Measurements from ENCODE around the gene FNDC7. TPM values are rescaled to one million over a fixed set of nuclear protein-coding genes. Genes with fewer than 3 reads are reported as not detected.
"Not testable (repeated sequence)": the region's sequence is repeated elsewhere in the genome, so short reads cannot be mapped to it uniquely, and the experiment has no call there.

FNDC7 gene
- total RNA-seq, 1 donor from 2014 or later = not detected

- no peak for DNase-seq (ENCODE audit: low read depth, low spot score)
- H3K36me3 Mint-ChIP-seq (ENCODE audit: low read depth) = peaks cover 8% of the 10 kb centered on the region
- H3K4me3 Mint-ChIP-seq = no peak overlapping the region
- H3K9me3 Mint-ChIP-seq = no peaks in the 10 kb centered on the region
- TF ChIP-seq CTCF (conservative IDR thresholded peaks at IDR 0.05) = no peak
- peaks cover 5% of the 10 kb centered on the region for H3K4me1 Mint-ChIP-seq
- H3K27me3 Mint-ChIP-seq (ENCODE audit: low read depth) = no peaks in the 10 kb centered on the region
- H3K27ac Mint-ChIP-seq (ENCODE audit: unreplicated experiment) = no peak overlapping the region
These were observed 54.4 kb downstream of the FNDC7 start for GRCh38 chr1:108767115-108767514.

DNA sequence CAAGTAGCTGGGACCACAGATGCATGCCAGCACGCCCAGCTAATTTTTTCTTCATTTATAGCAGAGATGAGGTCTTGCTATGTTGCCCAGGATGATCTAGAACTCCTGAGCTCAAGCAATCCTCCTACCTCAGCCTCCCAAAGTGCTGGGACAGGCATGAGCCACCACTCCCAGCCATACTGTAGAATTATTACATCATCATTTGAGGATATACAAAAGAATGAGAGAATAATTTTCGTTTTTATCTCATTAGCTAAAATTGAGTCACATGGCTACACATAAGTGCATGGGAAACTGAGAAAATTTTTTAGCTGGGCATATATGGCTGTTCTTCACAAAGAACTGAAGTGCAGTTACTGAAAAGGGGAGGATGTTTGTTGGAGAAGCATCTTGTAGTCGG lies 55.0 kb downstream of the FNDC7 start:
- Mint-ChIP-seq H3K27ac (ENCODE audit: unreplicated experiment) (no peak overlapping the region), H3K9me3 (no peaks in the 10 kb centered on the region), H3K4me3 (no peak overlapping the region), H3K4me1 (peaks cover 5% of the 10 kb centered on the region), H3K36me3 (ENCODE audit: low read depth) (peaks cover 6% of the 10 kb centered on the region), H3K27me3 (ENCODE audit: low read depth) (no peaks in the 10 kb centered on the region)
- no peak for TF ChIP-seq CTCF (conservative IDR thresholded peaks at IDR 0.05)
- DNase-seq (ENCODE audit: low read depth, low spot score) = no peak

DNA sequence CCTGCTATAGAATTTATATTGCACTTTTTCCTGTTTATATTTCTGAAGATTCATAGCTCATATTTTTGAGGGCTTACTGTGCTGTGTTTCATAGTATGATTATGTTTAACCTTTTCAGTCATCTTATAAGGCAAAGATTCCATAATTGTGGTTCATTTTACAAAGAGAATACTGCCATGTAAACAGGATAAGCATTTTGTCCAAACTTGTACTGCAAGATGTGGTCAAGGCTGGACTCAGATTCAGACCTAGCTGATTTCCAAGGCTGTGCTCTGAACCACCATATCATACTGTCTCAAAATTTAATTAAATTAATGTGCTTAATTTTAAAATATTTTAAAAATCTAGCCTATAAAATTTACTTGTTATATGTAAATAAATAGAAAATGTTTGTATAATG lies 65.1 kb downstream of the FNDC7 start:
- H3K27ac Mint-ChIP-seq (ENCODE audit: unreplicated experiment) = no peak overlapping the region
- H3K4me3 Mint-ChIP-seq = no peak overlapping the region
- H3K27me3 Mint-ChIP-seq (ENCODE audit: low read depth) = no peaks in the 10 kb centered on the region
- no peak for DNase-seq (ENCODE audit: low read depth, low spot score)
- no peaks in the 10 kb centered on the region for H3K4me1 Mint-ChIP-seq
- TF ChIP-seq CTCF (conservative IDR thresholded peaks at IDR 0.05) = no peak
- peaks cover 16% of the 10 kb centered on the region for H3K36me3 Mint-ChIP-seq (ENCODE audit: low read depth)
- H3K9me3 Mint-ChIP-seq = no peaks in the 10 kb centered on the region

GRCh38 chr1:108779455-108779854 lies 66.7 kb downstream of the FNDC7 start:
- no peak for DNase-seq (ENCODE audit: low read depth, low spot score)
- no peaks in the 10 kb centered on the region for H3K27me3 Mint-ChIP-seq (ENCODE audit: low read depth)
- no peak for TF ChIP-seq CTCF (conservative IDR thresholded peaks at IDR 0.05)
- peaks cover 6% of the 10 kb centered on the region for H3K9me3 Mint-ChIP-seq
- no peaks in the 10 kb centered on the region for H3K4me1 Mint-ChIP-seq
- H3K27ac Mint-ChIP-seq (ENCODE audit: unreplicated experiment) = no peak overlapping the region
- H3K36me3 Mint-ChIP-seq (ENCODE audit: low read depth) = peaks cover 25% of the 10 kb centered on the region
- H3K4me3 Mint-ChIP-seq = no peak overlapping the region

- no peak overlapping the region for H3K4me3 Mint-ChIP-seq
- no peaks in the 10 kb centered on the region for H3K27me3 Mint-ChIP-seq (ENCODE audit: low read depth)
- no peak overlapping the region for H3K27ac Mint-ChIP-seq (ENCODE audit: unreplicated experiment)
- no peaks in the 10 kb centered on the region for H3K4me1 Mint-ChIP-seq
- no peak for TF ChIP-seq CTCF (conservative IDR thresholded peaks at IDR 0.05)
- no peak for DNase-seq (ENCODE audit: low read depth, low spot score)
- H3K36me3 Mint-ChIP-seq (ENCODE audit: low read depth) = peaks cover 36% of the 10 kb centered on the region
- H3K9me3 Mint-ChIP-seq = peaks cover 13% of the 10 kb centered on the region
These were observed 68.3 kb downstream of the FNDC7 start for GRCh38 chr1:108780937-108781574.

- H3K4me1 Mint-ChIP-seq; H3K4me3 Mint-ChIP-seq; DNase-seq (ENCODE audit: low read depth, low spot score); H3K27ac Mint-ChIP-seq (ENCODE audit: unreplicated experiment); H3K27me3 Mint-ChIP-seq (ENCODE audit: low read depth): not testable (repeated sequence)
- Mint-ChIP-seq H3K36me3 (ENCODE audit: low read depth) (peaks cover 40% of the 10 kb centered on the region), H3K9me3 (peaks cover 14% of the 10 kb centered on the region)
These were observed 68.9 kb downstream of the FNDC7 start for GRCh38 chr1:108781575-108781944.

All from neural crest cell (in vitro differentiated cells).